ENCODE data around the gene GALK2. TPM values are rescaled to one million over a fixed set of nuclear protein-coding genes. Genes with fewer than 3 reads are reported as not detected.

GALK2 gene
- total and polyA plus RNA-seq, 2 experiments from 2014 or later, result 11.5 to 23.0 TPM

DNA sequence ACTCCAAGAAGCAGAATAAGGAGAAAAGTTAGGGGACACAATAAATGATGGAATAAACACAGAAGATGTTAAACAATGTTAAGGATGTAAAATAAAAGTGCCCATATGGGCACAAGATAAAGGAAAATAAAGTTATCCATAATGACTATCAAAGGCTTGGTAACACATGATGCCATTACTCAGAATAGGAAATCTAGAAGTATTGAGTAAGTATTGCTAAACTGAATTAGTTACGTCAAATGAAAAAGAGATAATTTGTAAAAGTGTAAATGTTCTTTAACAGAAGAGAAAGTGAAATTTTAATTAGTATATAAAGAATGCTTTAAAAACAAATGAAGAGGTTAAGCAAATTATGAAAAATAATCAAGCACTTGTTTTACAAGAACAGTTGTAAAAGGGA lies 21.3 kb upstream of the GALK2 start:
- no peak for TF ChIP-seq ZNF331 (CRISPR knock-in tag; IDR thresholded peaks at IDR 0.05; ENCODE audit: low read depth)
- no peak for TF ChIP-seq POLR2AphosphoS5 (IDR thresholded peaks at IDR 0.05; ENCODE audit: low read depth)
- TF ChIP-seq ZNF114 (CRISPR knock-in tag; IDR thresholded peaks at IDR 0.05), result no peak
- TF ChIP-seq, protein P1, sequence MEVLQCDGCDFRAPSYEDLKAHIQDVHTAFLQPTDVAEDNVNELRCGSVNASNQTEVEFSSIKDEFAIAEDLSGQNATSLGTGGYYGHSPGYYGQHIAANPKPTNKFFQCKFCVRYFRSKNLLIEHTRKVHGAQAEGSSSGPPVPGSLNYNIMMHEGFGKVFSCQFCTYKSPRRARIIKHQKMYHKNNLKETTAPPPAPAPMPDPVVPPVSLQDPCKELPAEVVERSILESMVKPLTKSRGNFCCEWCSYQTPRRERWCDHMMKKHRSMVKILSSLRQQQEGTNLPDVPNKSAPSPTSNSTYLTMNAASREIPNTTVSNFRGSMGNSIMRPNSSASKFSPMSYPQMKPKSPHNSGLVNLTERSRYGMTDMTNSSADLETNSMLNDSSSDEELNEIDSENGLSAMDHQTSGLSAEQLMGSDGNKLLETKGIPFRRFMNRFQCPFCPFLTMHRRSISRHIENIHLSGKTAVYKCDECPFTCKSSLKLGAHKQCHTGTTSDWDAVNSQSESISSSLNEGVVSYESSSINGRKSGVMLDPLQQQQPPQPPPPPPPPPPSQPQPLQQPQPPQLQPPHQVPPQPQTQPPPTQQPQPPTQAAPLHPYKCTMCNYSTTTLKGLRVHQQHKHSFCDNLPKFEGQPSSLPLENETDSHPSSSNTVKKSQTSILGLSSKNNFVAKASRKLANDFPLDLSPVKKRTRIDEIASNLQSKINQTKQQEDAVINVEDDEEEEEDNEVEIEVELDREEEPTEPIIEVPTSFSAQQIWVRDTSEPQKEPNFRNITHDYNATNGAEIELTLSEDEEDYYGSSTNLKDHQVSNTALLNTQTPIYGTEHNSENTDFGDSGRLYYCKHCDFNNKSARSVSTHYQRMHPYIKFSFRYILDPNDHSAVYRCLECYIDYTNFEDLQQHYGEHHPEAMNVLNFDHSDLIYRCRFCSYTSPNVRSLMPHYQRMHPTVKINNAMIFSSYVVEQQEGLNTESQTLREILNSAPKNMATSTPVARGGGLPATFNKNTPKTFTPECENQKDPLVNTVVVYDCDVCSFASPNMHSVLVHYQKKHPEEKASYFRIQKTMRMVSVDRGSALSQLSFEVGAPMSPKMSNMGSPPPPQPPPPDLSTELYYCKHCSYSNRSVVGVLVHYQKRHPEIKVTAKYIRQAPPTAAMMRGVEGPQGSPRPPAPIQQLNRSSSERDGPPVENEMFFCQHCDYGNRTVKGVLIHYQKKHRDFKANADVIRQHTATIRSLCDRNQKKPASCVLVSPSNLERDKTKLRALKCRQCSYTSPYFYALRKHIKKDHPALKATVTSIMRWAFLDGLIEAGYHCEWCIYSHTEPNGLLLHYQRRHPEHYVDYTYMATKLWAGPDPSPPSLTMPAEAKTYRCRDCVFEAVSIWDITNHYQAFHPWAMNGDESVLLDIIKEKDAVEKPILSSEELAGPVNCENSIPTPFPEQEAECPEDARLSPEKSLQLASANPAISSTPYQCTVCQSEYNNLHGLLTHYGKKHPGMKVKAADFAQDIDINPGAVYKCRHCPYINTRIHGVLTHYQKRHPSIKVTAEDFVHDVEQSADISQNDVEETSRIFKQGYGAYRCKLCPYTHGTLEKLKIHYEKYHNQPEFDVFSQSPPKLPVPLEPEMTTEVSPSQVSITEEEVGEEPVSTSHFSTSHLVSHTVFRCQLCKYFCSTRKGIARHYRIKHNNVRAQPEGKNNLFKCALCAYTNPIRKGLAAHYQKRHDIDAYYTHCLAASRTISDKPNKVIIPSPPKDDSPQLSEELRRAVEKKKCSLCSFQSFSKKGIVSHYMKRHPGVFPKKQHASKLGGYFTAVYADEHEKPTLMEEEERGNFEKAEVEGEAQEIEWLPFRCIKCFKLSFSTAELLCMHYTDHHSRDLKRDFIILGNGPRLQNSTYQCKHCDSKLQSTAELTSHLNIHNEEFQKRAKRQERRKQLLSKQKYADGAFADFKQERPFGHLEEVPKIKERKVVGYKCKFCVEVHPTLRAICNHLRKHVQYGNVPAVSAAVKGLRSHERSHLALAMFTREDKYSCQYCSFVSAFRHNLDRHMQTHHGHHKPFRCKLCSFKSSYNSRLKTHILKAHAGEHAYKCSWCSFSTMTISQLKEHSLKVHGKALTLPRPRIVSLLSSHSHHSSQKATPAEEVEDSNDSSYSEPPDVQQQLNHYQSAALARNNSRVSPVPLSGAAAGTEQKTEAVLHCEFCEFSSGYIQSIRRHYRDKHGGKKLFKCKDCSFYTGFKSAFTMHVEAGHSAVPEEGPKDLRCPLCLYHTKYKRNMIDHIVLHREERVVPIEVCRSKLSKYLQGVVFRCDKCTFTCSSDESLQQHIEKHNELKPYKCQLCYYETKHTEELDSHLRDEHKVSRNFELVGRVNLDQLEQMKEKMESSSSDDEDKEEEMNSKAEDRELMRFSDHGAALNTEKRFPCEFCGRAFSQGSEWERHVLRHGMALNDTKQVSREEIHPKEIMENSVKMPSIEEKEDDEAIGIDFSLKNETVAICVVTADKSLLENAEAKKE (CRISPR knock-in tag; IDR thresholded peaks at IDR 0.05), result no peak
- TF ChIP-seq EZH2phosphoT487 (IDR thresholded peaks at IDR 0.05; ENCODE audit: unreplicated experiment), result no peak
- TF ChIP-seq, protein P2, sequence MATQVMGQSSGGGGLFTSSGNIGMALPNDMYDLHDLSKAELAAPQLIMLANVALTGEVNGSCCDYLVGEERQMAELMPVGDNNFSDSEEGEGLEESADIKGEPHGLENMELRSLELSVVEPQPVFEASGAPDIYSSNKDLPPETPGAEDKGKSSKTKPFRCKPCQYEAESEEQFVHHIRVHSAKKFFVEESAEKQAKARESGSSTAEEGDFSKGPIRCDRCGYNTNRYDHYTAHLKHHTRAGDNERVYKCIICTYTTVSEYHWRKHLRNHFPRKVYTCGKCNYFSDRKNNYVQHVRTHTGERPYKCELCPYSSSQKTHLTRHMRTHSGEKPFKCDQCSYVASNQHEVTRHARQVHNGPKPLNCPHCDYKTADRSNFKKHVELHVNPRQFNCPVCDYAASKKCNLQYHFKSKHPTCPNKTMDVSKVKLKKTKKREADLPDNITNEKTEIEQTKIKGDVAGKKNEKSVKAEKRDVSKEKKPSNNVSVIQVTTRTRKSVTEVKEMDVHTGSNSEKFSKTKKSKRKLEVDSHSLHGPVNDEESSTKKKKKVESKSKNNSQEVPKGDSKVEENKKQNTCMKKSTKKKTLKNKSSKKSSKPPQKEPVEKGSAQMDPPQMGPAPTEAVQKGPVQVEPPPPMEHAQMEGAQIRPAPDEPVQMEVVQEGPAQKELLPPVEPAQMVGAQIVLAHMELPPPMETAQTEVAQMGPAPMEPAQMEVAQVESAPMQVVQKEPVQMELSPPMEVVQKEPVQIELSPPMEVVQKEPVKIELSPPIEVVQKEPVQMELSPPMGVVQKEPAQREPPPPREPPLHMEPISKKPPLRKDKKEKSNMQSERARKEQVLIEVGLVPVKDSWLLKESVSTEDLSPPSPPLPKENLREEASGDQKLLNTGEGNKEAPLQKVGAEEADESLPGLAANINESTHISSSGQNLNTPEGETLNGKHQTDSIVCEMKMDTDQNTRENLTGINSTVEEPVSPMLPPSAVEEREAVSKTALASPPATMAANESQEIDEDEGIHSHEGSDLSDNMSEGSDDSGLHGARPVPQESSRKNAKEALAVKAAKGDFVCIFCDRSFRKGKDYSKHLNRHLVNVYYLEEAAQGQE (IDR thresholded peaks at IDR 0.05; ENCODE audit: unreplicated experiment), result no peak
- H3K4me1 Mint-ChIP-seq, result peaks cover 26% of the 10 kb centered on the region
- Histone ChIP-seq H3K4me1 (ENCODE audit: insufficient read depth) (peaks cover 24% of the 10 kb centered on the region), H3K27me3 (ENCODE audit: insufficient read depth) (no peaks in the 10 kb centered on the region), H3F3A (replicated peaks; ENCODE audit: low read depth) (no peaks in the 10 kb centered on the region), H3K36me3 (ENCODE audit: insufficient read depth) (peaks cover 8% of the 10 kb centered on the region; the same call in 1 of the 2 replicates), H3K27ac (ENCODE audit: low read depth) (peak overlapping the region; percentile 65), H3K9me2 (ENCODE audit: insufficient read depth) (no peaks in the 10 kb centered on the region), H3K4me2 (peak overlapping the region; percentile 51), H2AFZ (no peak overlapping the region), H3K79me2 (replicated peaks; ENCODE audit: insufficient read depth) (peaks cover 100% of the 10 kb centered on the region), H3K4me3 (peak overlapping the region; percentile 15; the same call in 1 of the 2 replicates), H4K20me1 (replicated peaks; ENCODE audit: insufficient read depth) (peaks cover 22% of the 10 kb centered on the region)
- H3K4me3 Mint-ChIP-seq, result peak overlapping the region; percentile 26
- no peaks in the 10 kb centered on the region for H3K9me3 Mint-ChIP-seq
- no peaks in the 10 kb centered on the region for H3K27me3 Mint-ChIP-seq (ENCODE audit: insufficient read depth, low read depth, poor library complexity)
- peak overlapping the region; percentile 85 for H3K27ac Mint-ChIP-seq
- ATAC-seq (no peak), DNase-seq (ENCODE audit: low spot score) (no peak)
- H3K36me3 Mint-ChIP-seq (ENCODE audit: low read depth), result peaks cover 9% of the 10 kb centered on the region; the same call in 2 of the 3 replicates
